Stomach (tissue), 4 donors: ENCODE data around the gene ACBD4.

ENCODE experiments used
- CTCF ChIP-seq, 7 experiments: fragments of 450-650 bp in 4 of 7; fragments of 200-600 bp in 3 of 7; sonication (generic) in 3 of 7; IDR thresholded peaks; one replicate each; pipeline ENCODE4 v1.5.1; 2016 to 2019; ENCODE audit warnings: antibody characterized with exemption in 7 of 7, control low read depth in 2 of 7, mild to moderate bottlenecking in 1 of 7
- EP300 ChIP-seq: sonication (generic); formaldehyde crosslinking; IDR thresholded peaks from one replicate; pipeline ENCODE4 v1.6.1; 2017; ENCODE audit warnings: antibody characterized with exemption
- POLR2A ChIP-seq, 4 donors: fragments of 450-650 bp; IDR thresholded peaks; one replicate each; pipeline ENCODE4 v1.6.1; 2016; ENCODE audit warnings: antibody characterized with exemption in 4 of 4, control low read depth in 2 of 4, mild to moderate bottlenecking in 1 of 4, moderate library complexity in 1 of 4
- POLR2AphosphoS5 ChIP-seq, 3 donors: sonication (generic); formaldehyde crosslinking; IDR thresholded peaks; one replicate each; pipeline ENCODE4 v1.6.1; 2016; ENCODE audit warnings: antibody characterized with exemption in 3 of 3

DNA sequence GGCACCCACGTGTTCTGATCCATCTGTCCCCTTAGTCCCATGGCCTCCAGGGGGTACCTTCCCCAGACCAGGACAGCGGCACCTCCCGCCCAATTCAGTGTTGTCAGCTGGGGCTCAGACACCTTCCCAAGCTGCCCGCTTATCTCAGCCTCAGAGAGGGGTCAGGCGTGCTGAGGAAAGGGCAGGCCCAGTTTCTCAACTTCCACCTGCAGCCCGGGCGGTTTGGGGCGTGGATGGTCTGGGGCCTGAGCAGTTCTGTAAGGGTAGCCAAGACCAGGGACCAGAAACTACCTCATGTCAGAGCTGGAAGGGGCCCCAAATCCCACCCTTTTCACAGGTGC, 8.3 kb upstream of the ACBD4 start:
- TF ChIP-seq POLR2A (IDR thresholded peaks at IDR 0.05), result no peak
- no peak for TF ChIP-seq CTCF (IDR thresholded peaks at IDR 0.05)
- no peak for TF ChIP-seq POLR2AphosphoS5 (IDR thresholded peaks at IDR 0.05)
- no peak for TF ChIP-seq EP300
